ENCODE results near the gene ZNF425. TPM values are rescaled to one million over a fixed set of nuclear protein-coding genes. Genes with fewer than 3 reads are reported as not detected.

Gene ZNF425
- polyA plus RNA-seq, 3 donors = 0.15 to 0.17 TPM; not detected in 1

GRCh38 chr7:149084407-149084806, 41.7 kb downstream of the ZNF425 start:
- Mint-ChIP-seq H3K36me3 (peaks cover 14 to 17% of the 10 kb centered on the region in 2 donors), H3K9me3 (peaks cover 0 to 18% (median 8%) of the 10 kb centered on the region in 7 donors), H3K27ac (no peak overlapping the region), H3K4me1 (peaks cover 37% of the 10 kb centered on the region), H3K4me3 (no peak overlapping the region), H3K27me3 (ENCODE audit: low read depth in 3 of 3) (no peaks in the 10 kb centered on the region)
- peaks cover 6% of the 10 kb centered on the region for H4K20me1 ChIP-seq (ENCODE audit: insufficient read depth, low read length)
- peaks cover 0 to 10% of the 10 kb centered on the region in 2 donors for H3K36me3 ChIP-seq (replicated peaks in 1 of 2; ENCODE audit: control insufficient read depth in 1 of 2, insufficient read depth in 2 of 2, low read length in 2 of 2)
- H3K79me2 ChIP-seq (ENCODE audit: insufficient read depth, low read length) = peaks cover 38% of the 10 kb centered on the region
- no CpG with 5 or more reads among the region's 2 CpGs for WGBS (ENCODE audit: insufficient coverage)
- peaks cover 42 to 44% of the 10 kb centered on the region in 2 donors for H3K4me1 ChIP-seq (ENCODE audit: control insufficient read depth in 1 of 2, insufficient read depth in 2 of 2, low read length in 2 of 2)
- H3K4me2 ChIP-seq (replicated peaks; ENCODE audit: extremely low read depth, low read length, poor library complexity, severe bottlenecking) = no peak overlapping the region
- H3K9me3 ChIP-seq (replicated peaks in 1 of 2; ENCODE audit: control insufficient read depth in 1 of 2, insufficient read depth in 1 of 2, low read length in 2 of 2) = no peaks in the 10 kb centered on the region
- no peak for DNase-seq
- no peak overlapping the region for H3K27ac ChIP-seq (ENCODE audit: low read depth in 1 of 2, low read length in 2 of 2)
- TF ChIP-seq CTCF (IDR thresholded peaks at IDR 0.05) = no peak
- H3K9ac ChIP-seq (ENCODE audit: insufficient read depth, low read length, poor library complexity, severe bottlenecking) = no peak overlapping the region
- intact Hi-C loops (cut with micrococcal nuclease) = no loop called here
- H3K4me3 ChIP-seq (replicated peaks in 1 of 3; ENCODE audit: low read depth in 2 of 3, low read length in 3 of 3) = no peak overlapping the region
- no peaks in the 10 kb centered on the region for H3K27me3 ChIP-seq (ENCODE audit: control insufficient read depth in 2 of 2, insufficient read depth in 2 of 2, low read length in 2 of 2)
- no peak overlapping the region for H2AFZ ChIP-seq (ENCODE audit: insufficient read depth, low read depth, low read length, poor library complexity, severe bottlenecking)

GRCh38 chr7:149081914-149082313, 44.2 kb downstream of the ZNF425 start:
- H3K4me1 ChIP-seq (ENCODE audit: control insufficient read depth in 1 of 2, insufficient read depth in 2 of 2, low read length in 2 of 2) = peaks cover 19 to 20% of the 10 kb centered on the region in 2 donors
- H3K9me3 ChIP-seq (replicated peaks in 1 of 2; ENCODE audit: control insufficient read depth in 1 of 2, insufficient read depth in 1 of 2, low read length in 2 of 2) = no peaks in the 10 kb centered on the region
- Mint-ChIP-seq H3K36me3 (peaks cover 17 to 27% of the 10 kb centered on the region in 2 donors), H3K27ac (no peak overlapping the region), H3K27me3 (ENCODE audit: low read depth in 3 of 3) (no peaks in the 10 kb centered on the region), H3K4me3 (no peak overlapping the region), H3K4me1 (peaks cover 18% of the 10 kb centered on the region), H3K9me3 (peaks cover 0 to 20% (median 8%) of the 10 kb centered on the region in 7 donors)
- no peak overlapping the region for H3K4me3 ChIP-seq (replicated peaks in 1 of 3; ENCODE audit: low read depth in 2 of 3, low read length in 3 of 3)
- H2AFZ ChIP-seq (ENCODE audit: insufficient read depth, low read depth, low read length, poor library complexity, severe bottlenecking) = no peak overlapping the region
- H3K27ac ChIP-seq (ENCODE audit: low read depth in 1 of 2, low read length in 2 of 2) = no peak overlapping the region
- H4K20me1 ChIP-seq (ENCODE audit: insufficient read depth, low read length) = peaks cover under 1% of the 10 kb centered on the region
- H3K27me3 ChIP-seq (ENCODE audit: control insufficient read depth in 2 of 2, insufficient read depth in 2 of 2, low read length in 2 of 2) = no peaks in the 10 kb centered on the region
- intact Hi-C loops (cut with micrococcal nuclease) = no loop called here
- 100% methylated on average over 1 of the region's 6 CpGs for WGBS (ENCODE audit: insufficient coverage)
- H3K36me3 ChIP-seq (replicated peaks in 1 of 2; ENCODE audit: control insufficient read depth in 1 of 2, insufficient read depth in 2 of 2, low read length in 2 of 2) = peaks cover 2 to 12% of the 10 kb centered on the region in 2 donors
- H3K79me2 ChIP-seq (ENCODE audit: insufficient read depth, low read length) = peaks cover 14% of the 10 kb centered on the region
- H3K4me2 ChIP-seq (replicated peaks; ENCODE audit: extremely low read depth, low read length, poor library complexity, severe bottlenecking) = no peak overlapping the region
- no peak overlapping the region for H3K9ac ChIP-seq (ENCODE audit: insufficient read depth, low read length, poor library complexity, severe bottlenecking)
- no peak for TF ChIP-seq CTCF (IDR thresholded peaks at IDR 0.05)
- DNase-seq = no peak
